K562 (cell line): Measurements from ENCODE around the gene RNF26. TPM values are rescaled to one million over a fixed set of nuclear protein-coding genes. Genes with fewer than 3 reads are reported as not detected.

ENCODE experiments used
- ARID4B ChIP-seq: sonication (generic); formaldehyde crosslinking; IDR thresholded peaks from 2 replicates; pipeline ENCODE4 v1.8.0; 2022; ENCODE audit warnings: mild to moderate bottlenecking, missing genetic modification reagents
- CBX8 ChIP-seq: fragments of 200-600 bp; sonication (generic); IDR thresholded peaks from 2 replicates; pipeline ENCODE4 v1.6.1; 2012; ENCODE audit warnings: borderline replicate concordance, mixed run types, low read depth, mild to moderate bottlenecking, moderate library complexity, mixed read lengths, low read length, control low read depth, inconsistent platforms; ENCODE audit not compliant: poor library complexity, severe bottlenecking; ENCODE audit errors: extremely low read depth
- CEBPZ ChIP-seq: fragments of 150-350 bp; IDR thresholded peaks from 2 replicates; pipeline ENCODE4 v1.6.1; 2014; ENCODE audit warnings: low read depth, mild to moderate bottlenecking, low read length, borderline replicate concordance
- E2F4 ChIP-seq: sonication (generic); formaldehyde crosslinking; IDR thresholded peaks from 2 replicates; pipeline ENCODE4 v1.8.0; 2022; ENCODE audit warnings: mild to moderate bottlenecking, low read depth, missing genetic modification reagents
- E4F1 ChIP-seq: fragments of 250-450 bp; sonication (Bioruptor Pico); IDR thresholded peaks from 2 replicates; pipeline ENCODE4 v1.5.0; 2021; ENCODE audit warnings: mild to moderate bottlenecking, borderline replicate concordance
- NFE2 ChIP-seq: IDR thresholded peaks from 2 replicates; pipeline ENCODE4 v1.6.1; 2014; ENCODE audit warnings: antibody characterized with exemption, low read depth
- NFE2L1 ChIP-seq: fragments of 450-650 bp; IDR thresholded peaks from 2 replicates; pipeline ENCODE4 v1.6.1; 2016; ENCODE audit warnings: missing genetic modification characterization, low read depth, mild to moderate bottlenecking, missing compliant biosample characterization, moderate library complexity, borderline replicate concordance
- SMAD4 ChIP-seq: fragments of 250-450 bp; sonication (Bioruptor Pico); conservative IDR thresholded peaks from 2 replicates; pipeline ENCODE4 v1.8.0; 2021; ENCODE audit warnings: inconsistent platforms, mild to moderate bottlenecking, moderate library complexity
- TRIM25 ChIP-seq: fragments of 450-650 bp; IDR thresholded peaks from 2 replicates; pipeline ENCODE4 v1.7.0; 2016; ENCODE audit warnings: borderline replicate concordance
- polyA plus RNA-seq, 8 experiments: library from polyadenylated mRNA; depleted of rRNA in 4 of 8; stranded (reverse) in 5 of 8; unstranded in 3 of 8; fragments of >200 nt; fragmentation: Nextera tagmentation in 2 of 8; fragmentation: Illumina TruSeq in 1 of 8; extraction: Ambion mirVana in 2 of 8; extraction: Trizol in 1 of 8; gene quantifications; 2 replicates each; pipeline versions ENCODE4 v1.2.1 to v1.2.3, GENCODE V29; 2011 to 2014; ENCODE audit warnings: inconsistent platforms in 1 of 8, missing spikeins in 1 of 8
- total RNA-seq, 7 experiments: library from RNA; depleted of rRNA in 6 of 7; stranded (reverse); fragments of >200 nt in 6 of 7; fragmentation: Illumina TruSeq in 2 of 7; extraction: Trizol in 2 of 7; gene quantifications; 2 replicates each; pipeline versions ENCODE4 v1.2.1 to v1.2.3, GENCODE V29; 2011 to 2021; ENCODE audit warnings: low replicate concordance in 1 of 7

Gene RNF26
- total and polyA plus RNA-seq, 9 of the 15 experiments (the other 6 are each of a cell fraction or from before 2014, with no cell fraction given) = 5.3 to 53.6 (median 12.7) TPM

- TF ChIP-seq ARID4B (peak; percentile 51; the same call in 1 of the 2 replicates), NFE2 (0 out of 2 replicates have a peak, but pooled peaks have one; percentile 28), NFE2L1 (no peak), CEBPZ (no peak), CBX8 (no peak), E2F4 (CRISPR knock-in tag) (no peak), TRIM25 (peak; percentile 16; the same call in 1 of the 2 replicates), E4F1 (CRISPR knock-in tag) (no peak), SMAD4 (peak; percentile 48)
These were observed 15.8 kb upstream of the RNF26 start (continued) for GRCh38 chr11:119318240-119319135.
